GM18867 (cell line): ENCODE measurements around the gene ZNF563.

Source experiments
- ATAC-seq: cut with Tn5 transposase; IDR thresholded peaks from one replicate; pipeline ENCODE4 v1.9.1; 2021; ENCODE audit warnings: mild to moderate bottlenecking, moderate library complexity; ENCODE audit not compliant: unreplicated experiment

ZNF563 gene

GRCh38 chr19:12295191-12295590 is 38.2 kb downstream of the ZNF563 start:
- no peak for ATAC-seq

- ATAC-seq = peak; percentile 94
These were observed 38.9 kb downstream of the ZNF563 start, which contains the start of gene ZNF44 for GRCh38 chr19:12294249-12295158. Gene ZNF44, minus strand, starts transcription at chr19:12294883. Its CDS starts 189 bp downstream, at chr19:12294694.

GRCh38 chr19:12293777-12294248 is 39.6 kb downstream of the ZNF563 start:
- ATAC-seq = peak; percentile 42

- ATAC-seq = no peak
These were observed 43.7 kb downstream of the ZNF563 start for GRCh38 chr19:12289790-12290065.

- ATAC-seq = no peak
These were observed 45.4 kb downstream of the ZNF563 start for GRCh38 chr19:12287958-12288500.

- ATAC-seq = no peak
These were observed 48.8 kb downstream of the ZNF563 start for GRCh38 chr19:12284631-12285030.

GRCh38 chr19:12284226-12284625 is 49.2 kb downstream of the ZNF563 start:
- ATAC-seq = no peak

GRCh38 chr19:12278713-12279112 is 54.7 kb downstream of the ZNF563 start:
- ATAC-seq = no peak

GRCh38 chr19:12272980-12273901 is 60.2 kb downstream of the ZNF563 start:
- no peak for ATAC-seq

GRCh38 chr19:12272386-12272785 is 61.0 kb downstream of the ZNF563 start:
- no peak for ATAC-seq

- no peak for ATAC-seq
These were observed 62.6 kb downstream of the ZNF563 start for GRCh38 chr19:12270854-12271253.
